Measurements from ENCODE around the gene EHBP1.

EHBP1 gene

GRCh38 chr2:62774555-62775366 is 69.2 kb downstream of the EHBP1 start:
- peak; percentile 86 for TF ChIP-seq CTCF (IDR thresholded peaks at IDR 0.05)
- DNase-seq (ENCODE audit: low spot score), result no peak
- Histone ChIP-seq H3K27ac (no peak overlapping the region), H3K4me3 (no peak overlapping the region)

- Histone ChIP-seq H3K4me3 (no peak overlapping the region), H3K27ac (no peak overlapping the region)
- peak; percentile 25 for TF ChIP-seq CTCF (IDR thresholded peaks at IDR 0.05)
- no peak for DNase-seq (ENCODE audit: low spot score)
Measured at GRCh38 chr2:62775367-62775668, 69.8 kb downstream of the EHBP1 start.

- TF ChIP-seq CTCF (IDR thresholded peaks at IDR 0.05), result no peak
- no peak for DNase-seq (ENCODE audit: low spot score)
- Histone ChIP-seq H3K27ac (no peak overlapping the region), H3K4me3 (no peak overlapping the region)
Measured at GRCh38 chr2:62783679-62784078, 78.2 kb downstream of the EHBP1 start.

DNA sequence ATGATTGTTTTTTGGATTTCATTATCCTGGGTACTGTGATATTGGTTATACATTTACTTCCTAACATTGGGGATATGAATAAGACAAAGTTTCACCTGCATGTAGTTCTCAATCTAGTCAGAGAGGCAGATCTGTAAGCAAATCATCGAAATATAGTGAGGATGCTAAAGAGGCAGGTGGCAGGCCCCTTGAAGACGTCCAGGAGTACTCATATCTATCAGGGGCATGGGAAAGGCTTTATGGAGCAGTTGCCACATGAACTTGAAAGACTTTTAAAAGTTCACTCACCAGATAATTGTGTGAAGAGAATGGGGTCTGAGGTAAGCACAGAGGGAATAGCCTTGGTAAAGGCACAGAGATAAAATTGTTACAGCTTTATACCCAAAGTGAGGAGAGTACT is 78.8 kb downstream of the EHBP1 start:
- no peak for TF ChIP-seq CTCF (IDR thresholded peaks at IDR 0.05)
- Histone ChIP-seq H3K27ac (no peak overlapping the region), H3K4me3 (no peak overlapping the region)
- DNase-seq (ENCODE audit: low spot score), result no peak

GRCh38 chr2:62785216-62785615 is 79.7 kb downstream of the EHBP1 start:
- Histone ChIP-seq H3K4me3 (no peak overlapping the region), H3K27ac (no peak overlapping the region)
- no peak for DNase-seq (ENCODE audit: low spot score)
- no peak for TF ChIP-seq CTCF (IDR thresholded peaks at IDR 0.05)

DNA sequence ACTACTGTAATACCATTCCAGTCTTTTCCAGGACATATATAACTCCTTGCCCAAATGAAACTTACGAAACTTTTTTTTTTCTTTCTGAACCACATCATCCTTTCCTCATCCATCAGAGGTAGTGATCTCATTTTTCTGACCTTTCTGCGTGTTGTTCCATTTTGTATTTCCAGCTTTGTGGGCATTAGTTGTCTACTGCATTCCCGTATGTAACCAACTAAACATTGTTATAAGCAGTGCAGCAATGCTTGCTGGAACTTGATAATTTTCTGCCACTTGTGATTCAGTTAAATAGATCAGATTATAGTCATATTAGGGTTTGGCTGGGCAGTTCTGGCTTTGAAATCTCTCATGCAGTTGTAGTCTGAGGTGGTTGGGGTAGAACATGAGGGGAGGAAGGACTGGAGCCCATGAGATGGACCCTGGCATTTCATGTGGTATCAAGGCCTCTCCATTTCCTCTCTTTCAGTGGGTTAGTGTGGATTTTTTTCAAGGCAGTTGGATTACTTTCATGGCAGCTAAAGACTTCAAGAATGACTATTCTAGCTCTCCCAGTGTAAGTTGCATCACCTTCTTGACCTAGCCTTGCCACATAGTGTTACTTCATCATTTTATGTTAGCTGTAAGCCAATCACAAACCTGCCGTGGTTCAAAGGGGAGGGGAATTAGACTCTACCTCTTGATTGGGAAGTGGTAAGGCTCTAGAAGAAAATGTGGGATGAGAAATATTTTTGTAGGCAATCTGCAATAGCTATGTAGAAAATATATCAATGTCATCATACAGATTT is 80.5 kb downstream of the EHBP1 start:
- no peak overlapping the region for H3K4me3 ChIP-seq
- DNase-seq (ENCODE audit: low spot score), result no peak
- TF ChIP-seq CTCF (IDR thresholded peaks at IDR 0.05), result no peak
- H3K27ac ChIP-seq, result no peak overlapping the region

- no peak for TF ChIP-seq CTCF (IDR thresholded peaks at IDR 0.05)
- Histone ChIP-seq H3K4me3 (no peak overlapping the region), H3K27ac (no peak overlapping the region)
- no peak for DNase-seq (ENCODE audit: low spot score)
Measured at GRCh38 chr2:62787386-62787785, 81.9 kb downstream of the EHBP1 start.

Measured in coronary artery (tissue), 2 donors.